Measurements from ENCODE around the gene EIF4G1. TPM values are rescaled to one million over a fixed set of nuclear protein-coding genes. Genes with fewer than 3 reads are reported as not detected.

The EIF4G1 gene
- total and polyA plus RNA-seq, 2 experiments from 2014 or later: 227 to 552 TPM

- TF ChIP-seq ZNF462 (CRISPR knock-in tag; IDR thresholded peaks at IDR 0.05): no peak
- no peak for TF ChIP-seq ZNF114 (CRISPR knock-in tag; IDR thresholded peaks at IDR 0.05)
- TF ChIP-seq EZH2phosphoT487 (IDR thresholded peaks at IDR 0.05; ENCODE audit: unreplicated experiment): no peak
- TF ChIP-seq NANOG (IDR thresholded peaks at IDR 0.05; ENCODE audit: borderline replicate concordance): no peak
- no peak for TF ChIP-seq POLR2AphosphoS5 (IDR thresholded peaks at IDR 0.05; ENCODE audit: low read depth)
These were observed 2.8 kb upstream of the EIF4G1 start (continued) for GRCh38 chr3:184311633-184312032.

GRCh38 chr3:184314700-184315542, 515 bp downstream of the EIF4G1 start:
- peak overlapping the region; percentile 92 for H3K27ac Mint-ChIP-seq
- H3K36me3 Mint-ChIP-seq (ENCODE audit: low read depth): peaks cover 46% of the 10 kb centered on the region
- H3K79me2 ChIP-seq (replicated peaks; ENCODE audit: insufficient read depth): peaks cover 52% of the 10 kb centered on the region

More at GRCh38 chr3:184314700-184315542, 515 bp downstream of the EIF4G1 start:
- TF ChIP-seq CREB1 (CRISPR knock-in tag; IDR thresholded peaks at IDR 0.05; ENCODE audit: low read depth) (peak; percentile 22; the same call in 1 of the 2 replicates), NANOG (IDR thresholded peaks at IDR 0.05; ENCODE audit: borderline replicate concordance) (no peak)
- H3K9me3 Mint-ChIP-seq: no peaks in the 10 kb centered on the region
- peak overlapping the region; percentile 92 for H3K4me3 ChIP-seq
- H4K20me1 ChIP-seq (replicated peaks; ENCODE audit: insufficient read depth): peaks cover 39% of the 10 kb centered on the region
- peak; percentile 32 for ATAC-seq
- peaks cover 29% of the 10 kb centered on the region for H3K4me1 Mint-ChIP-seq
- H3K27me3 Mint-ChIP-seq (ENCODE audit: insufficient read depth, low read depth, poor library complexity): peaks cover 22% of the 10 kb centered on the region
- H3F3A ChIP-seq (replicated peaks; ENCODE audit: low read depth): peaks cover 8% of the 10 kb centered on the region; the same call in 1 of the 2 replicates
- no peak overlapping the region for H2AFZ ChIP-seq
- peaks cover 21% of the 10 kb centered on the region for H3K36me3 ChIP-seq (ENCODE audit: insufficient read depth)
- DNase-seq (ENCODE audit: low spot score): peak; percentile 66
- no peaks in the 10 kb centered on the region for H3K9me2 ChIP-seq (ENCODE audit: insufficient read depth)
- 0 out of 2 replicates have a peak overlapping the region, but pooled peaks have one; percentile 66 for H3K27ac ChIP-seq (ENCODE audit: low read depth)
- peak overlapping the region; percentile 92 for H3K4me3 Mint-ChIP-seq
- H3K4me2 ChIP-seq: peak overlapping the region; percentile 93
- no peaks in the 10 kb centered on the region for H3K27me3 ChIP-seq (ENCODE audit: insufficient read depth)
- H3K4me1 ChIP-seq (ENCODE audit: insufficient read depth): peaks cover 11% of the 10 kb centered on the region
